Body of pancreas (tissue), 4 donors: Measurements from ENCODE around the gene ABCG8. TPM values are rescaled to one million over a fixed set of nuclear protein-coding genes. Genes with fewer than 3 reads are reported as not detected.
"Not testable (repeated sequence)": the region's sequence is repeated elsewhere in the genome, so short reads cannot be mapped to it uniquely, and the experiment has no call there.

ENCODE experiments used
- ATAC-seq: fragments of 150-250 bp; one replicate; pipeline ENCODE4 v1.9.1; 2016
- DNase-seq, 4 donors: peaks; one replicate each; pipeline ENCODE4 v3.0.0-alpha.2; 2019
- H3K27ac ChIP-seq, 4 donors: fragments of 200-600 bp; sonication (generic); 1 replicate in 3 of 4; 2 replicates in 1 of 4; pipeline versions ENCODE4 v1.5.1 to v1.6.1; 2016 to 2019; ENCODE audit warnings: mild to moderate bottlenecking in 1 of 4, mixed read lengths in 1 of 4, moderate library complexity in 1 of 4
- H3K27me3 ChIP-seq, 2 donors: fragments of 200-600 bp; sonication (generic); one replicate each; pipeline ENCODE4 v1.6.0; 2016; ENCODE audit warnings: mild to moderate bottlenecking in 1 of 2
- H3K36me3 ChIP-seq, 2 donors: fragments of 200-600 bp; sonication (generic); replicated peaks in 1 of 2; 2 replicates each; pipeline ENCODE4 v1.5.1; 2016; ENCODE audit warnings: low read depth in 2 of 2; ENCODE audit not compliant: insufficient read depth in 1 of 2
- H3K4me1 ChIP-seq: fragments of 200-600 bp; sonication (generic); one replicate; pipeline ENCODE4 v1.6.0; 2016
- H3K4me3 ChIP-seq, 2 donors: fragments of 200-600 bp; sonication (generic); 1 replicate in 1 of 2; 2 replicates in 1 of 2; pipeline ENCODE4 v1.5.1; 2016 to 2019
- H3K9me3 ChIP-seq, 3 donors: fragments of 200-600 bp; sonication (generic); 1 replicate in 2 of 3; 2 replicates in 1 of 3; pipeline ENCODE4 v1.5.1; 2016
- CTCF ChIP-seq, 7 experiments: fragments of 450-650 bp in 4 of 7; fragments of 200-600 bp in 3 of 7; sonication (generic) in 3 of 7; IDR thresholded peaks; one replicate each; pipeline ENCODE4 v1.5.1; 2016 to 2019; ENCODE audit warnings: antibody characterized with exemption in 7 of 7
- POLR2A ChIP-seq, 3 donors: fragments of 450-650 bp; IDR thresholded peaks; one replicate each; pipeline ENCODE4 v1.6.1; 2016; ENCODE audit warnings: antibody characterized with exemption in 3 of 3, mild to moderate bottlenecking in 2 of 3
- WGBS, 2 donors: methylation state at CpG; one replicate each; pipeline ENCODE4 v1.1.5; 2017; 5-methylcytosine and 5-hydroxymethylcytosine counted together
- intact Hi-C: fragments of 100-400 bp; cut with DNase I; formaldehyde crosslinking; loops from one replicate; pipeline ENCODE4 v1.15.1; 2023
- total RNA-seq, 2 donors: library from RNA; depleted of rRNA; stranded (reverse); fragments of >200 nt; gene quantifications; one replicate each; pipeline ENCODE4 v1.1.0, GENCODE V29; 2016

Gene ABCG8
- total RNA-seq, 2 donors from 2014 or later, result not detected

DNA sequence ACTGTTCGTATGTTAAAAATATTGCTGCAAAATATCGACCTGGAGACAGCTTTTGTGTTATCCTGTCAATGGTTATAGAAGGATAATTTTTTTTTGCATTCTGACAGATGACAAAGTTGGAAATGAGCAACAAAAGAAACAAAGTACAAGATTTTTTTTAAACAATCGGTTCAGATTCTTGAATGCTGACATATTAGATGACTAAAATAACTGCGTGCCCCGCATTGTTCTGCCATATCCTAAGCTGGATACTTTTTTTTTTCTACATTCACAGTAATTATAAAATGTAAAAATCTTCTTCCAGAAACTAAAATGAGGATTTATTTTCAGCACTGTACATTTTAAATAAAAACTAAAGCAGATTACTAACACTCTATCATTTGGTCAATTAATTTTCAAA, 67.1 kb downstream of the ABCG8 start:
- WGBS, 2 donors, result 81 to 86% methylated on average over 5 of the region's 5 CpGs
- intact Hi-C loops, result no loop called here

DNA sequence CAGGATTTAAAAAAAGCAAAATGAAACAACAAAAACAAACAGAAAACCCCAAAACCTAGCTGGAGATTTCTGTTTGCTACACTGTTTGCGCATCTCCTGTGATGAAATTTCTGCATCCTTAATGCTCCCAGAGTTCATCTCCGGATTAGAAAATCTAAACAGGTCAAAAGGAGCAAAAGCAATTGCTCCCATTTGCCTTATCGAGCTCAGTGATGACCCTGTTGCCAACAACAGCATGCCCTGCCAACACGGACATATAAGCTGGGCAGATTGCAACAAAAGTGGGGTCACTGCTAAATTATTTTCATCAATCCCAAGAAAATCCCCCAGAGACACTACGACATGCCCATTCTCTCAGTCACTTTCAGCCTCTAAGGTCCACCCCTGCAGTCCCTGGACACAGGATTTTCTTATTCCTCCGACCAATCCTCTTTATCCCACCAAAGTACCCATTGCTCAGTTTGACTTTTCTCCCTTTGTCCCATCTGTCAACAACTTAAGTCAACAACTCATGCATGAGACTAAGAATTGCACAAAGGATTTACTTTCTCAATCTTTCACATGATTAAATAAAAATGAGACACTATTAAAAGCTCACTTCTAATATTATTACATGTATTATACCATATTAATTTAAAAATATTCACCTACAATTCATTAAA, 67.8 kb downstream of the ABCG8 start:
- H3K4me3 ChIP-seq, result no peak overlapping the region
- intact Hi-C loops, result no loop called here
- ATAC-seq, result no peak
- no peak for TF ChIP-seq POLR2A (IDR thresholded peaks at IDR 0.05)
- no peak for TF ChIP-seq CTCF (IDR thresholded peaks at IDR 0.05)
- DNase-seq, result no peak
- no peaks in the 10 kb centered on the region for H3K27me3 ChIP-seq
- no peaks in the 10 kb centered on the region for H3K4me1 ChIP-seq
- peaks cover 0 to 6% of the 10 kb centered on the region in 2 donors for H3K36me3 ChIP-seq
- no peak overlapping the region for H3K27ac ChIP-seq
- H3K9me3 ChIP-seq, result no peaks in the 10 kb centered on the region
- WGBS, 2 donors, result 87 to 88% methylated on average over 6 of the region's 6 CpGs

More for the DNA sequence above, 67.1 kb downstream of the ABCG8 start:
- Histone ChIP-seq H3K27ac (no peak overlapping the region), H3K9me3 (no peaks in the 10 kb centered on the region), H3K4me1 (no peaks in the 10 kb centered on the region), H3K27me3 (no peaks in the 10 kb centered on the region), H3K4me3 (no peak overlapping the region), H3K36me3 (peaks cover 0 to 6% of the 10 kb centered on the region in 2 donors)
- no peak for TF ChIP-seq CTCF (IDR thresholded peaks at IDR 0.05)
- no peak for TF ChIP-seq POLR2A (IDR thresholded peaks at IDR 0.05)
- DNase-seq, result no peak
- no peak for ATAC-seq

GRCh38 chr2:43911136-43911790, 72.5 kb downstream of the ABCG8 start:
- ATAC-seq, DNase-seq, H3K4me1 ChIP-seq, intact Hi-C loops, H3K27me3 ChIP-seq, H3K27ac ChIP-seq, H3K4me3 ChIP-seq, H3K9me3 ChIP-seq, H3K36me3 ChIP-seq: not testable (repeated sequence)
- WGBS, 2 donors, result 92 to 98% methylated on average over 8 of the region's 8 CpGs

DNA sequence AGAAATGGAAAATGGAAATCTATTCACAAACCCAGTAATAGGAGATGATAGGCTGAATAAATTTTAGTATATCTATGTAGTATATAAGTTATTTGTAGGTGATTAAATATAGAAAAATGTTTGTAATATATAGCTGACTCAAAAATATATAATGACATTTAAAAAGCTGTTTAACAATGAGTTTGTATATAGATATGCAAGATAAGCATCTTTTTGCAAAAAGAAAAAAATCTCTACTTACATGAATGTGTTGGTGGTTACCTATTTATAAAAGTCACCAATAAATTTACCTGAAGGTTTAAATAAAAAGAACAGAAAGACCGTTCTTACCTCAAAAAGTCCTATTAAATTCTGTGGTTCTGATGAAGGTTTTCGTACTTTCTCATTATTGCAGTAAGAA, 85.7 kb downstream of the ABCG8 start:
- Histone ChIP-seq H3K4me3 (no peak overlapping the region), H3K9me3 (no peaks in the 10 kb centered on the region), H3K27me3 (no peaks in the 10 kb centered on the region), H3K27ac (no peak overlapping the region), H3K4me1 (no peaks in the 10 kb centered on the region), H3K36me3 (peaks cover 0 to 5% of the 10 kb centered on the region in 2 donors)
- WGBS, 2 donors, result 94 to 96% methylated on average over 2 of the region's 2 CpGs
- TF ChIP-seq CTCF (IDR thresholded peaks at IDR 0.05) (no peak), POLR2A (IDR thresholded peaks at IDR 0.05) (no peak)
- DNase-seq (no peak), ATAC-seq (no peak)
- intact Hi-C loops, result no loop called here

DNA sequence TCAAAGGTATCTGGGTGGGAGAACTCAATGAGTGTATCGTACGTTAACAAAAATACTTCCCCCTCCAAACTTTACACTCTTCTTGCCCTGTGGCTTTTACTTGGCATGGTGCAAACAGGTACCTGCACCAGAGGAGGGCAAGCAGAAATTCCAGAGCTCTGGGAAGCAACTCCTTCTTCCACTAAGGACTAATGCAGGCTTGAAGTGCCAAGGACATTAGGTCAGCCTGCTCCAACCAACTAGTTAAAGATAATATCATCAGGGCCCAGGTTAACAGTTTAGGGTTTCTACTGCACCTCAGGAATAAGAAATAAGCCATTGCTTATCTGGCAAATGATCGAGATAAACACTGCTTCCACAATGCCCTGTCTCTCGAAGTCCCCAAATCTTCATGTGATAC, 86.7 kb downstream of the ABCG8 start:
- 81 to 82% methylated on average over 4 of the region's 4 CpGs for WGBS, 2 donors
- intact Hi-C loops, result no loop called here
- no peak overlapping the region for H3K27ac ChIP-seq
- TF ChIP-seq CTCF (IDR thresholded peaks at IDR 0.05) (no peak), POLR2A (IDR thresholded peaks at IDR 0.05) (no peak)
- H3K27me3 ChIP-seq, result no peaks in the 10 kb centered on the region
- no peak overlapping the region for H3K4me3 ChIP-seq
- peaks cover 0 to 5% of the 10 kb centered on the region in 2 donors for H3K36me3 ChIP-seq
- H3K4me1 ChIP-seq, result no peaks in the 10 kb centered on the region
- ATAC-seq (no peak), DNase-seq (no peak)
- no peaks in the 10 kb centered on the region for H3K9me3 ChIP-seq
